Spleen (tissue), 7 donors: ENCODE results near the gene GPR141.

Source experiments
- CTCF ChIP-seq, 11 experiments: fragments of 200-600 bp in 7 of 11; fragments of 450-650 bp in 4 of 11; sonication (generic) in 4 of 11; IDR thresholded peaks in 8 of 11; conservative IDR thresholded peaks in 3 of 11; 1 replicate in 7 of 11; 2 replicates in 4 of 11; pipeline versions ENCODE4 v1.4.0 to v1.8.0; 2016 to 2021; ENCODE audit warnings: antibody characterized with exemption in 11 of 11, inconsistent platforms in 4 of 11, mild to moderate bottlenecking in 1 of 11
- POLR2A ChIP-seq, 3 donors: fragments of 450-650 bp; IDR thresholded peaks; one replicate each; pipeline ENCODE4 v1.5.1; 2017; ENCODE audit warnings: antibody characterized with exemption in 3 of 3, mild to moderate bottlenecking in 1 of 3
- donor health status: DM: no; HTN: no; CAD: no; lungs with moderate emphysema.
- donor health status: DM: no; HTN: no; CAD: no.
- donor health status: DM: no; HTN: no; CAD: no.

DNA sequence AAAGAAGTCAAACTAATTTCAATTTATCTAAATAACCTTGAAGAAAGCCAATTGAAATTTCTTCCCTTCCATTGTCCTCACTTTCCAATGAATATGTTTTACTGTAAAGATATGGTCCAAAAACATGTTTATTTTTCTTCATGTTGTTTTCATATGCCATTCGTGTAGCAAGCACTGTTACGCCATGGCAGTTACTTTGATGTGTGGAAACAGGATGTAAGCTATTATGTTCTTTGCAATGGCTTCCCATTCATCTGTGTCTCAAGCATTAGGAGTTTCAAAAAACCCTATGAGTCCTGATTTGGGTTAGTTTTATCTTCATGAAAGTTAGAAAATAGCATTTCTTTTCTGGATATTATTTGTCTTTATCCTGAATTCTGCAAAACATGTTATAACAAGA lies 31.0 kb downstream of the GPR141 start:
- TF ChIP-seq CTCF (IDR thresholded peaks at IDR 0.05 in 8 of 11, conservative IDR thresholded peaks at IDR 0.05 in 3 of 11) (no peak), POLR2A (IDR thresholded peaks at IDR 0.05) (no peak)
